Caki2 (cell line): ENCODE results near the gene EID3. TPM values are rescaled to one million over a fixed set of nuclear protein-coding genes. Genes with fewer than 3 reads are reported as not detected.
"Not testable (repeated sequence)": the region's sequence is repeated elsewhere in the genome, so short reads cannot be mapped to it uniquely, and the experiment has no call there.

Experiments used
- DNase-seq: peaks from one replicate; pipeline ENCODE4 v3.0.0-alpha.2; 2015; ENCODE audit warnings: low read depth
- in situ Hi-C: cut with HindIII; loops from 2 replicates; pipeline ENCODE4 v1.10.0; 2016; ENCODE audit warnings: low sequenced_read_pairs, low pct_unique_long_range_greater_than_20kb, mixed read lengths
- total RNA-seq: library from RNA; depleted of rRNA; stranded (reverse); fragments of >200 nt; shearing (Covaris generic); gene quantifications from 2 replicates; pipeline ENCODE4 v1.2.3, GENCODE V29; 2014; ENCODE audit warnings: low replicate concordance

Gene EID3
- total RNA-seq, 1 experiment from 2014 or later, result 4.9 TPM

DNA sequence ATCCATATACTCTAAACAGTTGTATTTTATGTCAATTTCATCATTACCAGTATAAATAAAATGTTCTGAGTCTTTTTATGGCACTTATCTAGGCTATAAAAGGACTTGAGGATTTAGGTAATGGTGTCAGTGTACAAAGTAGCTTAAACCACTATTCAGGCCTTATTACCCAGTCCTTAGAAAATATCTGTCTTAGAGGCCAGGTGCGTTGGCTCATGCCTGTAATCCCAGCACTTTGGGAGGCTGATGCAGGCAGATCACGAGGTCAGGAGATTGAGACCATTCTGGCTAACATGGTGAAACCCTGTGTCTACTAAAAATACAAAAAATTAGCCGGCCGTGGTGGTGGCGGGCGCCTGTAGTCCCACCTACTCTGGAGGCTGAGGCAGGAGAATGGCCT lies 24.7 kb downstream of the EID3 start:
- in situ Hi-C loops, DNase-seq: not testable (repeated sequence)

DNA sequence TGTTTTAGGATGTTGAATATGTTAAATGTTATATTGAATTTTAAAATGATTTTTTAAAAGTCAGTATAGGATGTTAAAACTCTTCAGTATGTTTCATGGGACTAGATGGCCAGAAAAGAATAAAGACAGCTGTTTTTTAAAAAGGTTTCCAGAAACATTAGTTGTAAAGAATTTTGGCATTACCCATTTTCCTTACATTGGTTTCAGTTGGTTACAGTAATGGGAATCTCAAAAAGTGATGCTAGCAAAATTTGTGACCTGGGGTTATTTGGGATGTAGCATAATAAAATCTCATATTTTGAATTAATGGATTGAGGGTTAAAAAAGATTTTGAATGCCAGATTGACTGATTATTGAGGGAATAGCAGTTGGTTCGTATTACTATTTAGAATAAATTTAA lies 25.3 kb downstream of the EID3 start:
- DNase-seq, result no peak
- in situ Hi-C loops, result no loop called here

DNA sequence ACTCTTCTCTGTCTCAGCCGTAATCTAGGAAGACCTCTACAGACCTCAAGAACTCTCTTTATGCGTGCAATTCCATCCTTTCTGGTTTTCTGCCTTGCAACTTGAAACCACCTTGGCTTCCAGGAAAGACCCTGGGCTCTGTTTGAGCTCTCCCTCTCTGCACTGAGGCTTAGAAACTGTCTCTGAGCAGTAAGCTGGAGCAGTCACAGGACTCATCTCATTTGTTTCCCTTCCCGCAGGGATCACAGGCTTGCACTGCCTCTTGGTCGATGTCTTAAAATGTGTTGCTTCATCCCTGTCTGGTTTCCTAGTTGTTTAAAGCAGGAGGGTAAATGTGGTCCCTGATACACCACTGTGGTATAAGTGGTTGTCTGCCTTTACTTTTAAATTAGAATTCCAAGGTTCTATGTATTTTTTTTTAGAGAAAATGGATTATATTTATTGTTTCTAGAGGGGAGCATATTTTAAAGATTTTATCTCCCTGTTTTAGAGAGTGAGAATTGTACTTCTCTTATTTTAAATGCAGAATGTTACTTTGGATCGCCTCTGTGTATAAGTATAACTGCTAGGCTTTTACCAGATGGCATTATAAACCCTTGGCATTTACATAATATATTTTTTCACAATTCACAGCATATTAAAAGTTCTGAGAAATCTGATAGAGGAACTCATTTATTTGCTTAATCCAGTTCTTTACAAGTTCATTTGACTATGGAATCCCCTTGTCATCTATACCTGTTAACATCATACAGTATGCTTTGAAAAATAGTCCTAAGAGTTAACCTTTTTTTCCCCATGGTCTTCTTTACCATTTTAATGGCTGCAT lies 26.4 kb downstream of the EID3 start:
- DNase-seq, result no peak
- in situ Hi-C loops, result no loop called here

- in situ Hi-C loops, result no loop called here
- DNase-seq, result no peak
These were observed 27.8 kb downstream of the EID3 start for GRCh38 chr12:104331376-104331775.

GRCh38 chr12:104332273-104332672 lies 28.7 kb downstream of the EID3 start:
- in situ Hi-C loops, DNase-seq: not testable (repeated sequence)

- DNase-seq, result no peak
- in situ Hi-C loops, result no loop called here
These were observed 30.2 kb downstream of the EID3 start for GRCh38 chr12:104333692-104334255.

DNA sequence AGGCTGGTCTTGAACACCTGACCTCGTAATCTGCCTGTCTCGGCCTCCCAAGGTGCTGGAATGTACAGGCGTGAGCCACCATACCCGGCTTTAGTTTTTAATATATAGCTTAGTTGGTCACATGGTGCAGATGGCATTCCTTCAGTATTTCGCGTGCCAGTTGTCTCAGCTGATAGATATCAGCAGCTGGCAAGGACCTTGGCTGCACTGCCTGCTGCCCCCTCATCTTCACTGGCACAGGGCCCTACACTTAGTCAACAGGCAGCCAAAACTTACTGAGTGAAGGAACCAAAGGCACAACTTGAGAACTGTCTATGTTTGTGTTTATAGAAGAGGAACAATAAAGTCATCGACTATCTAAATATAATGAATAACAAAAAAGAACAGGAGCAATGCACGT lies 31.0 kb downstream of the EID3 start:
- in situ Hi-C loops, result no loop called here
- DNase-seq, result no peak

- in situ Hi-C loops, result no loop called here
- DNase-seq, result no peak
These were observed 32.6 kb downstream of the EID3 start for GRCh38 chr12:104336115-104336514.

- in situ Hi-C loops, result no loop called here
These were observed 33.6 kb downstream of the EID3 start for GRCh38 chr12:104337030-104337558.

GRCh38 chr12:104339663-104340062 lies 36.1 kb downstream of the EID3 start:
- no peak for DNase-seq
- in situ Hi-C loops, result no loop called here

More at GRCh38 chr12:104337030-104337558, 33.6 kb downstream of the EID3 start:
- no peak for DNase-seq

DNA sequence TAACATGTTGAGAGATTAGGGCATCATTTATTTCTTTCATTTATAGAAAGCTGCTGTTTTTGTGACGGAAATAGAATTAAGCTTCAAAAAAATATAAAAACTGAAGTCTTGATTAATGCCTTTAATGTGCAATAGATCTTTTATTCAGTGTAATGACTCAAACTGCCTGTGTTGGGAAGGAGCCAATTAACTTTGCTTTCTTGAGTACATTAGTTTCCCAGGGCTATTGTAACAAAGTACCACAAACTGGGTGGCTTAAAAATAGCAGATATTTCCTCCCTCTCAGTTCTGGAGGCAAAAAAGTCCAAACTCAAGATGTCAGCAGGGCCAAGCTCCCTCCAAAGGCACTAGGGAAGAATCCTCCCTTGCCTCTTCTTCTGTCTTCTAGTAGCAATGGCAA lies 36.6 kb downstream of the EID3 start:
- in situ Hi-C loops, result no loop called here
- no peak for DNase-seq

GRCh38 chr12:104340925-104341611 lies 37.5 kb downstream of the EID3 start:
- no peak for DNase-seq
- in situ Hi-C loops, result no loop called here

GRCh38 chr12:104342147-104342546 lies 38.6 kb downstream of the EID3 start:
- DNase-seq, result no peak
- in situ Hi-C loops, result no loop called here

GRCh38 chr12:104342635-104343249 lies 39.2 kb downstream of the EID3 start:
- DNase-seq, result no peak
- in situ Hi-C loops, result no loop called here

DNA sequence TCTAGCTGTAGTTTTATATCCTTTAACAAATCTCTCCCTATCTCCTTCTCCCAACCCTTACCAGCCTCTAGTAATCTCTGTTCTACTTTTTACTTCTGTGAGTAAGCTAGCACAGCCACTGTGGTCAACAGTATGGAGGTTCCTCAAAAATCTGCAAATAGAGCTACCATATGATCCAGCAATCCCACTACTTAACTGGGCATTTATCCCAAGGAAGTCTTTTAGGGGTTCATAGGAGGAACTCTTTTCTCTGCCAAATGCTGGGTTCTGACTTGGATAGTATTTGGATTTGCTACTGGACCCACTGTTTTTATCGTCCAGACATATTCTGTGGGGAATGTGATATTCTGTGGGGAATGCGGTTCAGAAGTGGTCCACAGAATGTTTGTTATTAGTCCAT lies 41.1 kb downstream of the EID3 start:
- in situ Hi-C loops, result no loop called here
- DNase-seq, result no peak

- no peak for DNase-seq
- in situ Hi-C loops, result no loop called here
These were observed 41.9 kb downstream of the EID3 start for GRCh38 chr12:104345234-104346066.

- no peak for DNase-seq
- in situ Hi-C loops, result no loop called here
These were observed 44.0 kb downstream of the EID3 start for GRCh38 chr12:104347374-104348075.
